Measurements from ENCODE around the gene ANXA4. TPM values are rescaled to one million over a fixed set of nuclear protein-coding genes. Genes with fewer than 3 reads are reported as not detected.

The ANXA4 gene
- total and polyA plus RNA-seq, 2 of the 13 experiments (the other 11 are each of a cell fraction or from before 2014, with no cell fraction given) = 155 to 168 TPM

DNA sequence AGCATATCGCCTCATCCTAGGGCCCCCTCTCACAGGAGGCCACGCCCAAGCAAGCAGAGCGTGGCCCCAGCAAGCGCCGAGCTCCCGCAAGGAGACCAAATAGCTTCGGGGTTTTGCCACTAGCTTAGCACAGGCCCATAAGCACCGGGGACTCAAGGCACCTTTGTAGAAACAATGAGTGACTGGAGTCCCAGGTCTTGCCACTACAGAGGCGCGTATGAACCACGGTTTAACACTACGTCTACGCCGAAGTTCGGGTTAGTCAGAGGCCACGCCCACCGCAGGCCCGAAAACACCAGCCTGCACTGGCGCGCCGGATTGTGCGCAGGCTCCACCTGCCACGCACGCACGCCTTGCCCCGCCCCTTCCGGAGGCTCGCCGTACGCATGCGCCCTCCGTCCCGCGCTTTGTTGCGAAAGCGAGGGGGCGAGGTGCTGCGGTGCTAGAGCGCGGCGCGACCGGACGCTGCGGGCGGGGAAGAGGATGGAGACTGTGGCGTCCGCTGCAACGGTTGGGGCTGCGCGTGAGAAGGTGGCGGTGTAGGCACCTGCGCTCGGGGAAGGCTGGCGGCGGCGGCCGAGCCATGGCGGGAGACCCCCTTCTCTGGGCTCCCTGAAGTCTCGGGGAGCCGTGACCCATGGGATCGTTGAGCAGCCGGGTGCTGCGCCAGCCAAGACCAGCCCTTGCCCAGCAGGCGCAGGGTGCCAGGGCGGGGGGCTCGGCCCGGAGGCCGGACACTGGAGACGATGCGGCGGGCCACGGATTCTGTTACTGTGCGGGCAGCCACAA lies 87.5 kb downstream of the ANXA4 start, which contains the start of gene GMCL1 (continued):
- TF ChIP-seq, protein P1, sequence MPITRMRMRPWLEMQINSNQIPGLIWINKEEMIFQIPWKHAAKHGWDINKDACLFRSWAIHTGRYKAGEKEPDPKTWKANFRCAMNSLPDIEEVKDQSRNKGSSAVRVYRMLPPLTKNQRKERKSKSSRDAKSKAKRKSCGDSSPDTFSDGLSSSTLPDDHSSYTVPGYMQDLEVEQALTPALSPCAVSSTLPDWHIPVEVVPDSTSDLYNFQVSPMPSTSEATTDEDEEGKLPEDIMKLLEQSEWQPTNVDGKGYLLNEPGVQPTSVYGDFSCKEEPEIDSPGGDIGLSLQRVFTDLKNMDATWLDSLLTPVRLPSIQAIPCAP (CRISPR knock-in tag; IDR thresholded peaks at IDR 0.05; ENCODE audit: low read depth) = peak; percentile 91
- TF ChIP-seq, protein P2, sequence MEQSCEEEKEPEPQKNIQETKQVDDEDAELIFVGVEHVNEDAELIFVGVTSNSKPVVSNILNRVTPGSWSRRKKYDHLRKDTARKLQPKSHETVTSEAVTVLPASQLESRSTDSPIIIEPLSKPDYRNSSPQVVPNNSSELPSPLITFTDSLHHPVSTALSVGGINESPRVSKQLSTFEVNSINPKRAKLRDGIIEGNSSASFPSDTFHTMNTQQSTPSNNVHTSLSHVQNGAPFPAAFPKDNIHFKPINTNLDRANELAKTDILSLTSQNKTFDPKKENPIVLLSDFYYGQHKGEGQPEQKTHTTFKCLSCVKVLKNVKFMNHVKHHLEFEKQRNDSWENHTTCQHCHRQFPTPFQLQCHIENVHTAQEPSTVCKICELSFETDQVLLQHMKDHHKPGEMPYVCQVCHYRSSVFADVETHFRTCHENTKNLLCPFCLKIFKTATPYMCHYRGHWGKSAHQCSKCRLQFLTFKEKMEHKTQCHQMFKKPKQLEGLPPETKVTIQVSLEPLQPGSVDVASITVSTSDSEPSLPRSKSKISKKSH (CRISPR knock-in tag; IDR thresholded peaks at IDR 0.05; ENCODE audit: borderline replicate concordance) = peak; percentile 55; the same call in 1 of the 2 replicates
- TF ChIP-seq ZMYM2 (CRISPR knock-in tag; IDR thresholded peaks at IDR 0.05) (peak; percentile 59; the same call in 1 of the 2 replicates), ZNF431 (CRISPR knock-in tag; IDR thresholded peaks at IDR 0.05; ENCODE audit: borderline replicate concordance, low read depth) (peak; percentile 97; the same call in 1 of the 2 replicates), FOXP1 (IDR thresholded peaks at IDR 0.05) (no peak), FOXP1 (CRISPR knock-in tag; IDR thresholded peaks at IDR 0.05) (peak; percentile 54), ZNF672 (CRISPR knock-in tag; IDR thresholded peaks at IDR 0.05) (peak; percentile 65; the same call in 1 of the 2 replicates), ZNF562 (CRISPR knock-in tag; IDR thresholded peaks at IDR 0.05; ENCODE audit: borderline replicate concordance) (no peak), TBX2 (CRISPR knock-in tag; IDR thresholded peaks at IDR 0.05; ENCODE audit: borderline replicate concordance) (peak; percentile 98), FOXK1 (CRISPR knock-in tag; IDR thresholded peaks at IDR 0.05; ENCODE audit: borderline replicate concordance, low read depth) (peak; percentile 94), SNRNP70 (IDR thresholded peaks at IDR 0.05; ENCODE audit: low read depth, low read length) (no peak), SMAD3 (CRISPR knock-in tag; IDR thresholded peaks at IDR 0.05) (peak; percentile 93), AKAP8 (CRISPR knock-in tag; IDR thresholded peaks at IDR 0.05) (peak; percentile 94), NKX3-1 (CRISPR knock-in tag; IDR thresholded peaks at IDR 0.05) (peak; percentile 22; the same call in 1 of the 2 replicates), ZNF644 (CRISPR knock-in tag; IDR thresholded peaks at IDR 0.05; ENCODE audit: low read depth) (0 out of 2 replicates have a peak, but pooled peaks have one; percentile 17), ZNF776 (CRISPR knock-in tag; IDR thresholded peaks at IDR 0.05) (peak; percentile 98), HNRNPUL1 (IDR thresholded peaks at IDR 0.05; ENCODE audit: low read depth, low read length) (0 out of 2 replicates have a peak, but pooled peaks have one; percentile 62), ZFP41 (CRISPR knock-in tag; IDR thresholded peaks at IDR 0.05; ENCODE audit: borderline replicate concordance) (peak; percentile 84; the same call in 1 of the 2 replicates), NR2F1 (CRISPR knock-in tag; IDR thresholded peaks at IDR 0.05) (no peak), MBD4 (IDR thresholded peaks at IDR 0.05; ENCODE audit: borderline replicate concordance, low read length) (no peak), ZNF607 (CRISPR knock-in tag; IDR thresholded peaks at IDR 0.05; ENCODE audit: borderline replicate concordance) (peak; percentile 98), RAD21 (CRISPR knock-in tag; IDR thresholded peaks at IDR 0.05) (no peak; the same call in 1 of the 2 replicates)
- TF ChIP-seq, protein P3, sequence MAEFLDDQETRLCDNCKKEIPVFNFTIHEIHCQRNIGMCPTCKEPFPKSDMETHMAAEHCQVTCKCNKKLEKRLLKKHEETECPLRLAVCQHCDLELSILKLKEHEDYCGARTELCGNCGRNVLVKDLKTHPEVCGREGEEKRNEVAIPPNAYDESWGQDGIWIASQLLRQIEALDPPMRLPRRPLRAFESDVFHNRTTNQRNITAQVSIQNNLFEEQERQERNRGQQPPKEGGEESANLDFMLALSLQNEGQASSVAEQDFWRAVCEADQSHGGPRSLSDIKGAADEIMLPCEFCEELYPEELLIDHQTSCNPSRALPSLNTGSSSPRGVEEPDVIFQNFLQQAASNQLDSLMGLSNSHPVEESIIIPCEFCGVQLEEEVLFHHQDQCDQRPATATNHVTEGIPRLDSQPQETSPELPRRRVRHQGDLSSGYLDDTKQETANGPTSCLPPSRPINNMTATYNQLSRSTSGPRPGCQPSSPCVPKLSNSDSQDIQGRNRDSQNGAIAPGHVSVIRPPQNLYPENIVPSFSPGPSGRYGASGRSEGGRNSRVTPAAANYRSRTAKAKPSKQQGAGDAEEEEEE (CRISPR knock-in tag; IDR thresholded peaks at IDR 0.05; ENCODE audit: borderline replicate concordance) = peak; percentile 83; the same call in 1 of the 2 replicates
- TF ChIP-seq, protein P4, sequence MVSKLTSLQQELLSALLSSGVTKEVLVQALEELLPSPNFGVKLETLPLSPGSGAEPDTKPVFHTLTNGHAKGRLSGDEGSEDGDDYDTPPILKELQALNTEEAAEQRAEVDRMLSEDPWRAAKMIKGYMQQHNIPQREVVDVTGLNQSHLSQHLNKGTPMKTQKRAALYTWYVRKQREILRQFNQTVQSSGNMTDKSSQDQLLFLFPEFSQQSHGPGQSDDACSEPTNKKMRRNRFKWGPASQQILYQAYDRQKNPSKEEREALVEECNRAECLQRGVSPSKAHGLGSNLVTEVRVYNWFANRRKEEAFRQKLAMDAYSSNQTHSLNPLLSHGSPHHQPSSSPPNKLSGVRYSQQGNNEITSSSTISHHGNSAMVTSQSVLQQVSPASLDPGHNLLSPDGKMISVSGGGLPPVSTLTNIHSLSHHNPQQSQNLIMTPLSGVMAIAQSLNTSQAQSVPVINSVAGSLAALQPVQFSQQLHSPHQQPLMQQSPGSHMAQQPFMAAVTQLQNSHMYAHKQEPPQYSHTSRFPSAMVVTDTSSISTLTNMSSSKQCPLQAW (CRISPR knock-in tag; IDR thresholded peaks at IDR 0.05) = peak; percentile 99

Data from HepG2 (cell line).